Coronary artery (tissue), 2 donors: ENCODE measurements around the gene ETV7.

Source experiments
- DNase-seq: peaks from one replicate; pipeline ENCODE4 v3.0.0-alpha.2; 2017; ENCODE audit warnings: low spot score
- H3K27ac ChIP-seq, 2 donors: fragments of 200-600 bp; sonication (generic); one replicate each; pipeline ENCODE4 v1.5.1; 2016 to 2019
- H3K4me3 ChIP-seq: fragments of 200-600 bp; sonication (generic); 2 replicates; pipeline ENCODE4 v1.5.1; 2016; ENCODE audit warnings: mild to moderate bottlenecking, moderate library complexity
- TF ChIP-seq, protein P1 (sequence below): fragments of 200-600 bp; sonication (generic); IDR thresholded peaks from one replicate; pipeline ENCODE4 v1.5.1; 2019; ENCODE audit warnings: antibody characterized with exemption

Gene ETV7

DNA sequence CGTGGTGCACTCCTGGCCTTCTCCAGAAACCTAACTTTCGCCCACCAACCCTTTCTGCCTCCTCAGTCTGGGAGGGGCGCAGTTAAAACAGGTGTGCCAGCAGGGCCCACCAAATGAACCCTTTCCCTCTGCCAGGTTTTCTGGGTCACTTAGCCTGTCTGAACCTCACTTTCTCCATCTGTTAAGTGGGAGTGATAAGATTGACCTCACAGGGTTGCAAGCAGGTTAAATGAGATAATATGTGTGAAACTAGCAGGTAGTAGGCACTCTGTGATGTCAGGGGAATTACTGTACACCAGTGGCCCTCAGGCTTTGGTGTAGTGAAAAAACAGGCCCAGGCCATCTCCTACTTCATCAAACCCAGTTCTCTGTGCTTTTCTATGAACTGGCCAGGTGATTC is 64.9 kb downstream of the ETV7 start:
- DNase-seq: no peak
- H3K4me3 ChIP-seq: no peak overlapping the region
- no peak overlapping the region for H3K27ac ChIP-seq
- TF ChIP-seq, protein P1, sequence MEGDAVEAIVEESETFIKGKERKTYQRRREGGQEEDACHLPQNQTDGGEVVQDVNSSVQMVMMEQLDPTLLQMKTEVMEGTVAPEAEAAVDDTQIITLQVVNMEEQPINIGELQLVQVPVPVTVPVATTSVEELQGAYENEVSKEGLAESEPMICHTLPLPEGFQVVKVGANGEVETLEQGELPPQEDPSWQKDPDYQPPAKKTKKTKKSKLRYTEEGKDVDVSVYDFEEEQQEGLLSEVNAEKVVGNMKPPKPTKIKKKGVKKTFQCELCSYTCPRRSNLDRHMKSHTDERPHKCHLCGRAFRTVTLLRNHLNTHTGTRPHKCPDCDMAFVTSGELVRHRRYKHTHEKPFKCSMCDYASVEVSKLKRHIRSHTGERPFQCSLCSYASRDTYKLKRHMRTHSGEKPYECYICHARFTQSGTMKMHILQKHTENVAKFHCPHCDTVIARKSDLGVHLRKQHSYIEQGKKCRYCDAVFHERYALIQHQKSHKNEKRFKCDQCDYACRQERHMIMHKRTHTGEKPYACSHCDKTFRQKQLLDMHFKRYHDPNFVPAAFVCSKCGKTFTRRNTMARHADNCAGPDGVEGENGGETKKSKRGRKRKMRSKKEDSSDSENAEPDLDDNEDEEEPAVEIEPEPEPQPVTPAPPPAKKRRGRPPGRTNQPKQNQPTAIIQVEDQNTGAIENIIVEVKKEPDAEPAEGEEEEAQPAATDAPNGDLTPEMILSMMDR: no peak

DNA sequence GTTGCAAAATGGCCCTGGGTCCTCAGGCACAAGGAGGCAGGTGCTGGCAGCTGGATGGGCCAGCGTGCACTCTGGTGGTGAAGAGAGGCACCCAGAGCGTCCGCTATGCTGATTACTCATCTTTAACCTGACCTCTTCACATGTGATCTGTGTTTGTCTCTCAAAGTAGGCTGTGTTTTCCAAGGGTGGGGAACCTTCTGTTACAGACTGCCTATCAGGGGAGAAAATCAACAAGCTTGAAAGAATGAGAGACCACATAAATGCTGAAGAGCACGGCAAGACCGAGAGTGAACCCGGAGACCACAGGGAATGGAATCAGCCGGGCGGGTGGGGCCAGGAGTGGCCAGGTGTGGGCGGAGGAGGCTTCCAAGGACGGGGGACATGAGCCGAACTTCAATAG is 67.0 kb downstream of the ETV7 start:
- Histone ChIP-seq H3K4me3 (no peak overlapping the region), H3K27ac (no peak overlapping the region)
- no peak for DNase-seq
- TF ChIP-seq, protein P1: no peak

DNA sequence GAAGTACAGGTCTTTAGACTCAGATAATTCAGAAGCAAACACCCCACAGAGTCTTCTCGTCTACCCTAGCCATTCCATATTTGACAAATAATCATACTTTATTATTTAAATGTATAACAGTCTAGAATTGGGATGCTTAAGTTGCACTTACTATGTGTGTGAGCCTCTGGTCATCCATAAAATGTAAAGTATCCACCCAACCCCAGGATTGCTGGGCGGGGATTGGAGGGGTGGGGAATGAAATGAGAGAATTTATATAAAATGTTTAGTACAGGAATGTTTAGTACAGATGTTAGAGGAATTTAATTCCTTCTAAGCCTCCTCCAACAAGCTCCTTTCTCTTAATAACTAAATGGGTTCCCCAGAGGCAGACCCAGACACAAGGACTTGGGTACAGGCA is 67.6 kb downstream of the ETV7 start:
- Histone ChIP-seq H3K4me3 (no peak overlapping the region), H3K27ac (no peak overlapping the region)
- no peak for DNase-seq
- TF ChIP-seq, protein P1: no peak

DNA sequence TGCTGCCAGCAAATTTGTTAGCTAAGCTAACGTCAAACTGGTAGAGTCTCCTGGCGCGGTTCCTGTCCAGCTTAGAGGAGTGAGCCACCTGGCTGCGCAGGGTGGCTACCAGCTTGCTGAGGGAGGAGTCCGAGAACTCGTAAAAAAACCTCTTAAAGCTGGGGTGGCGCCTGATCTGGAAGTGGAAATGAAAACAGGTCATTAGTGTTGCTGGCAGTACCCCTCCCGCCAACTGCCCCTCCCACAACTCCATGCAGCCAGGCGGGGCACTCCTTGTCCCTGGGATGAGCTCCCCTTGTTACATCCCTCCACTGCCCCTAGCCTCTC is 68.1 kb downstream of the ETV7 start:
- TF ChIP-seq, protein P1: no peak
- Histone ChIP-seq H3K27ac (no peak overlapping the region), H3K4me3 (no peak overlapping the region)
- DNase-seq: no peak

DNA sequence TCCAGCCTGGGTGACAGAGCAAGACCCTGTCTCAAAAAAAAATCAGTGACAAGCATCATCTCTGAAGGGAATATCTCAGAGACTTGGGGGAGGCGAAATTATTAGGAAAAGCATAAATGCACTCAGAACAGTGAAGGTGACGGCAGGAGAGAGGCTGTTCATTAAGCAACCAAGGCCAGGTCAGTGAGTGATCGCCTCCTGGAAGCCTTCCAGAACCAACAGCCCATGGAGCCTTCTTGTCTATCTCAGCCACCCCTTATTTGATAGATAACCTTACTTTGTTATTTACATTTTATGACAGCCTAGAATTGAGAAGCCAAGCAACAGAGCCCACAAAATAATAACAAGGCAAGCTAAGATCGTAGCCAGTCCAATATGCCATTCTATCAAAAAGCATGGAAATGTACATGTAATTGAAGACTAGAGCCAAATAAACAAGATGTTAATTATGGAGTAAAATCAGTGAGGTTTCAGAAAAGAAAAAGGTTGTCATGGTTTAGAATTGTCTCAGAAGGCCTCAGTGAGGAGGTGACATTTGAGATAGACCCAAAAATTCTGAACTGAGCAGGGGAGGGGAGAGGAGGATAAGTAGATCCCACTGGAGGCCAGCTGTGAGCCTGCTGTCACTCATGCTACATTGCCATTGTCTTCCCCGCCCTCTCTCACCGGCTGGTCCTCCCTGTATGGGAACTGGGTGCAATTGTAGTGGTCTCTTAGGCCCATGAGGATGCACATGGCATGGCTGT is 68.6 kb downstream of the ETV7 start:
- H3K4me3 ChIP-seq: no peak overlapping the region
- H3K27ac ChIP-seq: no peak overlapping the region
- no peak for DNase-seq
- TF ChIP-seq, protein P1: no peak

DNA sequence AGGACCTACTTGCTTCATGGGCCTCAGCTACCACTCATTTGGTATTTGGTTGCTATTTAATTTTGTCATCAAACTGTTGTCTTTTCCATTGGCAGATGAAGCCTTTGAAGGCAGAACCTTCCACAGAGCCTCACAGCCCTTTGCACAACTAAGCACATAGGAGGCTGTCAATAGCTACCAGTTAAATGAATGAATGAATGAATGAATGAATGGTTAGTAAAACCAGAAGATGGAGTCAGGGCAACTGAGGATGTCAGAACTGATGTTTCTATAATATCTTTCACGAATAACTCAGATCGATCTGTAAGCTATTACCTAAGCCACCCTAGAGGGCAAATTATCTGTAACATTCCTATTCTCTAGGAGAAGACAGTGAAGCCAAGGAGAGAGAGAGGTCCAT is 69.8 kb downstream of the ETV7 start:
- no peak overlapping the region for H3K27ac ChIP-seq
- H3K4me3 ChIP-seq: no peak overlapping the region
- TF ChIP-seq, protein P1: no peak
- DNase-seq: no peak
